Measurements from ENCODE around the gene XDH.

DNA sequence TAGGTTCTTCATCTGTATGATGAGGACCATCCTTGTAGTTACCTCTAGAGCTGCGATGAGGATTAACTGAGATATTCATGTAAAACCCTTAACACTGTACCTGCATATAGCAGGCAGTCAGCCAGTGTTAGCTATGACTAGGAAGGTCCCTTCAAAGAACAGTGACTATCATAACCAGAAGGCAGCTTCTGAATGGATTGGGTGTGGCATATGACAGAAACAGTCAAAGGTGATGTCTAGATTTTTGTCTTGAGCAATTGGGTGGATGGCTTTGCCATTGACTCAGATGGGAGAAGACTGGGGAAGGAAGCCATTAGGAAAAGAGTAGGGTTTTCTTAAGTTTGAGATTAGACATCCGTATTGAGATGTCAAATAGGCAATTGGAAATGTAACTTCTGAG is 15.7 kb downstream of the XDH start:
- TF ChIP-seq POLR2AphosphoS5 (IDR thresholded peaks at IDR 0.05; ENCODE audit: low read depth, low read length): no peak
- TF ChIP-seq, protein P1, sequence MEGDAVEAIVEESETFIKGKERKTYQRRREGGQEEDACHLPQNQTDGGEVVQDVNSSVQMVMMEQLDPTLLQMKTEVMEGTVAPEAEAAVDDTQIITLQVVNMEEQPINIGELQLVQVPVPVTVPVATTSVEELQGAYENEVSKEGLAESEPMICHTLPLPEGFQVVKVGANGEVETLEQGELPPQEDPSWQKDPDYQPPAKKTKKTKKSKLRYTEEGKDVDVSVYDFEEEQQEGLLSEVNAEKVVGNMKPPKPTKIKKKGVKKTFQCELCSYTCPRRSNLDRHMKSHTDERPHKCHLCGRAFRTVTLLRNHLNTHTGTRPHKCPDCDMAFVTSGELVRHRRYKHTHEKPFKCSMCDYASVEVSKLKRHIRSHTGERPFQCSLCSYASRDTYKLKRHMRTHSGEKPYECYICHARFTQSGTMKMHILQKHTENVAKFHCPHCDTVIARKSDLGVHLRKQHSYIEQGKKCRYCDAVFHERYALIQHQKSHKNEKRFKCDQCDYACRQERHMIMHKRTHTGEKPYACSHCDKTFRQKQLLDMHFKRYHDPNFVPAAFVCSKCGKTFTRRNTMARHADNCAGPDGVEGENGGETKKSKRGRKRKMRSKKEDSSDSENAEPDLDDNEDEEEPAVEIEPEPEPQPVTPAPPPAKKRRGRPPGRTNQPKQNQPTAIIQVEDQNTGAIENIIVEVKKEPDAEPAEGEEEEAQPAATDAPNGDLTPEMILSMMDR (IDR thresholded peaks at IDR 0.05): no peak
- TF ChIP-seq SIN3A (IDR thresholded peaks at IDR 0.05; ENCODE audit: borderline replicate concordance, insufficient read depth, low read depth, low read length): no peak

Data from Panc1 (cell line).